ENCODE data around the gene NUTM1. TPM values are rescaled to one million over a fixed set of nuclear protein-coding genes. Genes with fewer than 3 reads are reported as not detected.

Gene NUTM1
- total RNA-seq, 1 experiment from 2014 or later: under 0.01 TPM

Other genes with a start within 250 kb of the NUTM1 start
- gene EMC7, start 241.5 kb upstream of the NUTM1 start, total RNA-seq (2014; rRNA removed; shearing (Covaris generic)): 55.7 and 68.5 TPM in 2 replicates
- gene PGBD4, start 241.2 kb upstream of the NUTM1 start, total RNA-seq (2014; rRNA removed; shearing (Covaris generic)): 1.5 and 2.5 TPM in 2 replicates
- 49.4 and 57.8 TPM in 2 replicates for gene KATNBL1, start 133.2 kb upstream of the NUTM1 start, total RNA-seq (2014; rRNA removed; shearing (Covaris generic))
- gene EMC4, start 118.3 kb upstream of the NUTM1 start, total RNA-seq (2014; rRNA removed; shearing (Covaris generic)): 238 and 265 TPM in 2 replicates
- 5.5 TPM in 2 replicates for gene SLC12A6, start 5.5 kb upstream of the NUTM1 start, total RNA-seq (2014; rRNA removed; shearing (Covaris generic))
- gene NOP10, start 179 bp upstream of the NUTM1 start, total RNA-seq (2014; rRNA removed; shearing (Covaris generic)): 411 and 530 TPM in 2 replicates
- gene LPCAT4, start 23.9 kb downstream of the NUTM1 start, total RNA-seq (2014; rRNA removed; shearing (Covaris generic)): 12.3 and 19.8 TPM in 2 replicates
- 9.2 and 13.9 TPM in 2 replicates for gene GOLGA8A, start 94.5 kb downstream of the NUTM1 start, total RNA-seq (2014; rRNA removed; shearing (Covaris generic))
- 9.4 and 11.3 TPM in 2 replicates for gene GOLGA8B, start 240.3 kb downstream of the NUTM1 start, total RNA-seq (2014; rRNA removed; shearing (Covaris generic))

Measured in RPMI7951 (cell line).